Measurements from ENCODE around the gene MPPED1.

Gene MPPED1

GRCh38 chr22:43471606-43472135, 59.9 kb downstream of the MPPED1 start:
- CTCF ChIA-PET = no interaction called here
- no peaks in the 10 kb centered on the region for H3K9me3 Mint-ChIP-seq

GRCh38 chr22:43473031-43473430, 61.2 kb downstream of the MPPED1 start:
- H3K27ac Mint-ChIP-seq = no peak overlapping the region
- CTCF ChIA-PET = no interaction called here
- peaks cover 11% of the 10 kb centered on the region for H3K27me3 Mint-ChIP-seq
- no peak for DNase-seq
- H3K4me1 Mint-ChIP-seq = no peaks in the 10 kb centered on the region
- H3K9me3 Mint-ChIP-seq = no peaks in the 10 kb centered on the region
- H3K4me3 Mint-ChIP-seq = no peak overlapping the region
- H3K36me3 Mint-ChIP-seq = no peaks in the 10 kb centered on the region

More at GRCh38 chr22:43471606-43472135, 59.9 kb downstream of the MPPED1 start:
- Mint-ChIP-seq H3K4me3 (no peak overlapping the region), H3K27ac (no peak overlapping the region), H3K36me3 (no peaks in the 10 kb centered on the region), H3K27me3 (peaks cover 19% of the 10 kb centered on the region), H3K4me1 (no peaks in the 10 kb centered on the region)
- no peak for DNase-seq

DNA sequence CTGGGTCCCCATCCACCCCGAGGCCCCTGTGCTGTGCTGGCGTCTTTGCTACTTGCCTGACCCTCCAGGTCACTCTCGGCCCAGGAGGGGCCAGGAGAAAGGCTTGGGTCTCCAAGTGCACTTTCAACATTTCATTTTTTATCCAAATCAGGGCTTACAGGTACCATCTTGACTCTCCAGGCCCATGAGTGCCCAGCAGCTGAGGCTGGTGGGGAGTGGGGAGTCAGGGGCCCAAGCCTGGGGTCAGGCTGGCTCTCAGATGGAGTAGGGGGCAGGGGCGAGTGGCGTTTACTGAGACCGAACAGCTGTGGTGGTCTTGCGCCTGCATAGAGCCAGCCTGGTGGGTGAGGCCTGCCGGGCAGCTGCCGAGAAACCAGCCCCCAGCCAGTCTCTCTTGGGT, 61.6 kb downstream of the MPPED1 start:
- CTCF ChIA-PET = no interaction called here
- no peak overlapping the region for H3K27ac Mint-ChIP-seq
- DNase-seq = no peak

GRCh38 chr22:43474161-43475101, 62.6 kb downstream of the MPPED1 start:
- peaks cover 11% of the 10 kb centered on the region for H3K27me3 Mint-ChIP-seq
- H3K9me3 Mint-ChIP-seq = no peaks in the 10 kb centered on the region
- DNase-seq = no peak
- H3K36me3 Mint-ChIP-seq = no peaks in the 10 kb centered on the region
- no peak overlapping the region for H3K4me3 Mint-ChIP-seq
- no peaks in the 10 kb centered on the region for H3K4me1 Mint-ChIP-seq
- CTCF ChIA-PET = no interaction called here
- no peak overlapping the region for H3K27ac Mint-ChIP-seq

More for the DNA sequence above, 61.6 kb downstream of the MPPED1 start:
- Mint-ChIP-seq H3K4me1 (no peaks in the 10 kb centered on the region), H3K9me3 (no peaks in the 10 kb centered on the region), H3K4me3 (no peak overlapping the region), H3K36me3 (no peaks in the 10 kb centered on the region), H3K27me3 (peaks cover 11% of the 10 kb centered on the region)

- no peak overlapping the region for H3K4me3 Mint-ChIP-seq
- CTCF ChIA-PET = no interaction called here
- peaks cover 11% of the 10 kb centered on the region for H3K27me3 Mint-ChIP-seq
- DNase-seq = no peak
- no peaks in the 10 kb centered on the region for H3K9me3 Mint-ChIP-seq
- no peaks in the 10 kb centered on the region for H3K36me3 Mint-ChIP-seq
- H3K27ac Mint-ChIP-seq = no peak overlapping the region
- H3K4me1 Mint-ChIP-seq = peaks cover 7% of the 10 kb centered on the region
Observed at GRCh38 chr22:43475549-43476076, 63.8 kb downstream of the MPPED1 start.

- peaks cover 9% of the 10 kb centered on the region for H3K27me3 Mint-ChIP-seq
- H3K4me1 Mint-ChIP-seq = peaks cover 11% of the 10 kb centered on the region
- H3K27ac Mint-ChIP-seq = no peak overlapping the region
- H3K9me3 Mint-ChIP-seq = no peaks in the 10 kb centered on the region
- H3K36me3 Mint-ChIP-seq = no peaks in the 10 kb centered on the region
- CTCF ChIA-PET = no interaction called here
- no peak for DNase-seq
- no peak overlapping the region for H3K4me3 Mint-ChIP-seq
Observed at GRCh38 chr22:43476341-43476740, 64.5 kb downstream of the MPPED1 start.

DNA sequence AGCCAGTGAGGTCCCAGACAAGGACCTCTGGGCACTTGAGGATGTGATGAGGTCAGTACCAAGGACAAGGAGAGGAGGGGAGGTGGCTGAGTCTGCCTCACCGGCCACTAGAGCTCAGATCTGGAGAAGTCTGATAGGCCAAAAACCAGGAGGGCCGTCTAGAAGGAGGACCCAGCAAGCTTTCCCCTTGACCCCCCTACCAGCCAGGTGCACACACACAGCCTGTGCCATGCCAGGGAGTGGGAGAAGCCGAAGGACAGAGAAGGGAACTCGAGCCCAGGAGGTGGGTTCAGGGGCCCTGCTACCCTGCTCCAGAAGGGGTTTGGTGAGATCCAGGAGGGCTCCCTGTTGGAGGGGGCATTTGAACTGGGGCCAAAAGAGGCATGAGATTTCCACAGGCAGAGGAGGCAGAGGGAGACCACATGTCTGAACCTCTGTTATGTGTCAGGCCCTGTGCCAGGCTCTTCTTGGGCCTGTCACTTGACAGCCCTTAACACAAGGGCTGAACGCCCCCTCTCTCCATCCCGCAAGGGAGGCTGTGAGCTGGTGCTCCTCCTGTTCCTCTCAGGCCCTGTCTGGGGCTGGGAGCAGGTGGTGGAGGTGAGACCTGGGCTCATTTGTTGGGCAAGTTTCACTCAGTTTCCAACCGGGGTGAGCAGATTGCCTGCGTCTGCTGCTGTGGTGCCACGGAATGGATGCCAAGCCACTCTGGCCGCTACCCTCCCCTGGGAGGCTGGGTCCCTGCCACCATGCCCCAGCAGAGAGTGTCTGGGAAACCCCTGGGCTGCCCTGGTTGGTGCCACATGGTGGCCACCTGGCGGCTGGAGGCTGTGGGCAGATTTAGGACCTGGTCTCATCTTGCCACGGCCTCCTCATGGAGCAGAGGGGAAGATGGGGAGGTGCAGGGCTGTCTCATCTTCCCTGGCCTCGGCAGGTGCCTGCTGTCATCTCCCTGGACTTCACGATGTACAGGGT, 65.2 kb downstream of the MPPED1 start:
- Mint-ChIP-seq H3K27me3 (peaks cover 5% of the 10 kb centered on the region), H3K9me3 (no peaks in the 10 kb centered on the region), H3K27ac (no peak overlapping the region), H3K4me1 (peaks cover 18% of the 10 kb centered on the region), H3K36me3 (no peaks in the 10 kb centered on the region), H3K4me3 (no peak overlapping the region)
- DNase-seq = no peak
- CTCF ChIA-PET = no interaction called here

- no peak overlapping the region for H3K27ac Mint-ChIP-seq
- no peak for DNase-seq
- CTCF ChIA-PET = no interaction called here
- H3K9me3 Mint-ChIP-seq = no peaks in the 10 kb centered on the region
- H3K4me1 Mint-ChIP-seq = peaks cover 18% of the 10 kb centered on the region
- H3K36me3 Mint-ChIP-seq = no peaks in the 10 kb centered on the region
- peaks cover 5% of the 10 kb centered on the region for H3K27me3 Mint-ChIP-seq
- no peak overlapping the region for H3K4me3 Mint-ChIP-seq
Observed at GRCh38 chr22:43477966-43478365, 66.2 kb downstream of the MPPED1 start.

GRCh38 chr22:43478621-43479300, 66.9 kb downstream of the MPPED1 start:
- no peak for DNase-seq
- Mint-ChIP-seq H3K4me1 (peaks cover 18% of the 10 kb centered on the region), H3K27me3 (peaks cover 5% of the 10 kb centered on the region), H3K9me3 (no peaks in the 10 kb centered on the region), H3K36me3 (no peaks in the 10 kb centered on the region), H3K27ac (no peak overlapping the region), H3K4me3 (no peak overlapping the region)
- CTCF ChIA-PET = no interaction called here

DNA sequence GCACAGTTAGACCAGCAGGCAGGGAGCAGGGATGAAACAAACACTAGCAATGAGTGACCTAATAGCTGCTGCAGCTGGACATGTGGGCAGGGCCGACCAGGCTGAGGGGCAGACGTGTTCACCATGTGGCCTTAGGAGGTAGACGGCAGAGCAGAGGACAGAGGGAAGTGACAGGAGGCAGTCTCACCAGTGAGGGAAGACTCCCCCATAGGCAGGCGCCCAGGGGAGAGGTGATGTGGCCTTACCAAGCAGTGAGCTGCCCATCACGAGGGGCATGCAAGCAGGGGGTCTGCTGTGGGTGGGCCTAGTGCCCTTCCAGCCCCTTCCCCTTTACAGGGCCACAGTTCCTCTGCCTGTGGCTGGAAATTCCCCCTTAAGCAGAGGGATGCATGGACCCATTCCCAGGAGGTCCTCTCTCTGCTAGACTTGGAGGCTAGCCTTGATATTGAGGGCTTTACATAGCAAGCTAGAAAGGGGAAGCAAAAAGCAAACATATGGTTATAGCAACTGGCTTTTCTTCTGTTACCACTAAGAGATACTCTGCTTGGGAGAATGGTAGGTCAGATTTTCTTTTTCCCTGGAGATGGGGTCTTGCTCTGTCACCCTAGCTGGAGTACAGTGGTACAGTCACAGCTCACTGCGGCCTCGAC, 67.6 kb downstream of the MPPED1 start:
- CTCF ChIA-PET = no interaction called here
- H3K9me3 Mint-ChIP-seq = no peaks in the 10 kb centered on the region
- H3K36me3 Mint-ChIP-seq = no peaks in the 10 kb centered on the region
- H3K27ac Mint-ChIP-seq = no peak overlapping the region
- DNase-seq = no peak
- peaks cover 4% of the 10 kb centered on the region for H3K27me3 Mint-ChIP-seq
- peaks cover 18% of the 10 kb centered on the region for H3K4me1 Mint-ChIP-seq
- no peak overlapping the region for H3K4me3 Mint-ChIP-seq

DNA sequence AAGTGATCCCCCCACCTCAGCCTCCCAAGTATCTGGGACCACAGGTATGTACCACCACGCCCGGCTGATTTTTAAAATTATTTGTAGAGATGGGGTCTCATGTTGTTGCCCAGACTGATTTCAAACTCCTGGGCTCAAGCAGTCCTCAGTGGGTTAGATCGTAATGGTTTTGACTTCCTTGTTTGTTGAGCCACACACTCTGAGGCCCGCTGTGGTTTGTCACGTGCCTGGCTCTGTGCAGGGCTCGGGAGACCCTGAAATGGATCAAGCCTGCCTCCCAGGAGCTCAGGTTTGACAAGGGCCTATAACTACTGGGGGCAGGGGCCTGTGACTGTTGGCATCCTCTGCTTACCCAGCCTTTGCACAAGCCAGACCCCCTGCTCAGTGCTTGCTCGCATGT, 68.1 kb downstream of the MPPED1 start:
- CTCF ChIA-PET = no interaction called here
- no peak overlapping the region for H3K27ac Mint-ChIP-seq

GRCh38 chr22:43481568-43482317, 69.9 kb downstream of the MPPED1 start:
- Mint-ChIP-seq H3K27me3 (no peaks in the 10 kb centered on the region), H3K9me3 (no peaks in the 10 kb centered on the region), H3K36me3 (no peaks in the 10 kb centered on the region), H3K4me3 (peak overlapping the region; percentile 65), H3K27ac (peak overlapping the region; percentile 80), H3K4me1 (peaks cover 18% of the 10 kb centered on the region)
- DNase-seq = peak; percentile 54
- CTCF ChIA-PET = interaction anchor here (1.0 kb wide), 2 partner anchors 93 to 135 kb away, joined by 3 read pairs; no protein-coding TSS in a partner anchor

More for the DNA sequence above, 68.1 kb downstream of the MPPED1 start:
- no peaks in the 10 kb centered on the region for H3K27me3 Mint-ChIP-seq
- no peak overlapping the region for H3K4me3 Mint-ChIP-seq
- no peaks in the 10 kb centered on the region for H3K9me3 Mint-ChIP-seq
- H3K36me3 Mint-ChIP-seq = no peaks in the 10 kb centered on the region
- DNase-seq = no peak
- H3K4me1 Mint-ChIP-seq = peaks cover 18% of the 10 kb centered on the region

GRCh38 chr22:43482318-43482625, 70.5 kb downstream of the MPPED1 start:
- H3K27me3 Mint-ChIP-seq = no peaks in the 10 kb centered on the region
- H3K36me3 Mint-ChIP-seq = no peaks in the 10 kb centered on the region
- peaks cover 18% of the 10 kb centered on the region for H3K4me1 Mint-ChIP-seq
- no peaks in the 10 kb centered on the region for H3K9me3 Mint-ChIP-seq
- H3K27ac Mint-ChIP-seq = no peak overlapping the region
- peak overlapping the region; percentile 65 for H3K4me3 Mint-ChIP-seq
- no peak for DNase-seq
- CTCF ChIA-PET = no interaction called here
